ENCODE measurements around the gene CDK14. TPM values are rescaled to one million over a fixed set of nuclear protein-coding genes. Genes with fewer than 3 reads are reported as not detected.

CDK14 gene
- total and polyA plus RNA-seq, 2 of the 8 experiments (the other 6 are each of a cell fraction or from before 2014, with no cell fraction given): 5.5 to 47.3 TPM

- no peaks in the 10 kb centered on the region for H3K9me3 ChIP-seq (ENCODE audit: insufficient read depth in 2 of 2, low read depth in 1 of 2, low read length in 1 of 2)
- no peak overlapping the region for H2BK15ac ChIP-seq (ENCODE audit: low read length)
- H2BK12ac ChIP-seq (ENCODE audit: low read depth, low read length): no peak overlapping the region
- WGBS, 2 experiments (ENCODE audit: extremely low coverage in 1 of 2, insufficient coverage in 1 of 2, insufficient read length in 1 of 2, insufficient replicate concordance in 2 of 2, low coverage in 1 of 2, low lambda C conversion rate in 2 of 2, missing lambda C conversion rate in 1 of 2): 95% methylated on average over 1 of the region's 1 CpG; no CpG with 5 or more reads in 1 of the 2 experiments
- no peaks in the 10 kb centered on the region; a peak in 1 of 7 replicates for H3K27me3 ChIP-seq (replicated peaks in 1 of 4; ENCODE audit: control insufficient read depth in 3 of 4, extremely low read depth in 1 of 4, insufficient read depth in 3 of 4, low read length in 3 of 4)
- H4K91ac ChIP-seq (replicated peaks; ENCODE audit: insufficient read length, low read length): no peak overlapping the region
- no peak overlapping the region for H2BK20ac ChIP-seq (ENCODE audit: low read length)
- no peak overlapping the region for H3K27ac ChIP-seq (ENCODE audit: low read depth, low read length)
- POLR2A ChIA-PET (ENCODE audit: partially characterized antibody): no interaction called here
- no peak overlapping the region for H3K4ac ChIP-seq (replicated peaks; ENCODE audit: insufficient read length, low read depth, low read length)
- H3K23ac ChIP-seq (ENCODE audit: insufficient read length): no peak overlapping the region
- H3K9ac ChIP-seq (replicated peaks in 1 of 4; ENCODE audit: extremely low read depth in 1 of 4, low read depth in 3 of 4, low read length in 3 of 4): no peak overlapping the region
- no peak for DNase-seq (ENCODE audit: low read depth in 1 of 2, low spot score in 2 of 2)
- no peak overlapping the region for H2AK5ac ChIP-seq (ENCODE audit: low read depth, low read length)
- CTCF ChIA-PET (ENCODE audit: partially characterized antibody): interaction anchor here (3.4 kb wide), 1 partner anchor 9 kb away, joined by 13 read pairs; no protein-coding TSS in a partner anchor
- no peaks in the 10 kb centered on the region for H4K20me1 ChIP-seq (replicated peaks in 1 of 2; ENCODE audit: control insufficient read depth in 1 of 2, insufficient read depth in 2 of 2, low read length in 2 of 2)
- no peaks in the 10 kb centered on the region; a peak in 1 of 8 replicates for H3K36me3 ChIP-seq (ENCODE audit: control insufficient read depth in 2 of 4, insufficient read depth in 4 of 4, low read length in 3 of 4)
- no peak for FAIRE-seq
- no peak overlapping the region for H3K14ac ChIP-seq (ENCODE audit: insufficient read length)
- H4K8ac ChIP-seq (ENCODE audit: extremely low read depth, insufficient read depth, low read length): no peak overlapping the region
- H3K4me2 ChIP-seq (ENCODE audit: insufficient read depth in 1 of 2, low read depth in 2 of 2, low read length in 2 of 2): no peak overlapping the region; a peak in 1 of 4 replicates
- no peak overlapping the region for H2AFZ ChIP-seq (ENCODE audit: low read length)
- no peaks in the 10 kb centered on the region for H3K79me2 ChIP-seq (ENCODE audit: control insufficient read depth in 1 of 2, insufficient read depth in 2 of 2, low read length in 2 of 2)
- no peak overlapping the region for H2BK120ac ChIP-seq (replicated peaks; ENCODE audit: low read depth, low read length)
- H3K4me1 ChIP-seq (replicated peaks in 1 of 4; ENCODE audit: control insufficient read depth in 3 of 4, insufficient read depth in 4 of 4, low read length in 3 of 4): peaks cover 5 to 15% (median 13%) of the 10 kb centered on the region in 4 experiments; a peak in 6 of 7 replicates
- H3K23me2 ChIP-seq (ENCODE audit: low read depth, low read length): no peaks in the 10 kb centered on the region
- H3K18ac ChIP-seq (ENCODE audit: extremely low read depth, low read length): no peak overlapping the region
- no peak overlapping the region for H3K56ac ChIP-seq (replicated peaks; ENCODE audit: insufficient read length, low read depth, low read length)
- H2BK5ac ChIP-seq (ENCODE audit: low read depth, low read length): no peak overlapping the region
- no peak overlapping the region for H3K4me3 ChIP-seq (ENCODE audit: extremely low read depth in 1 of 4, insufficient read depth in 2 of 4, low read depth in 3 of 4, low read length in 4 of 4)
- H3K79me1 ChIP-seq (ENCODE audit: low read depth, low read length): no peaks in the 10 kb centered on the region; the same call in 1 of the 2 replicates
- H4K5ac ChIP-seq (ENCODE audit: insufficient read length, low read depth, low read length): no peak overlapping the region
- TF ChIP-seq BACH1 (IDR thresholded peaks at IDR 0.05; ENCODE audit: low read length) (no peak), SIX5 (IDR thresholded peaks at IDR 0.05; ENCODE audit: low read depth, low read length) (no peak), GTF2F1 (IDR thresholded peaks at IDR 0.05; ENCODE audit: borderline replicate concordance, low read depth, low read length) (no peak), BRCA1 (IDR thresholded peaks at IDR 0.05; ENCODE audit: low read depth, low read length) (no peak), GABPA (IDR thresholded peaks at IDR 0.05; ENCODE audit: borderline replicate concordance, insufficient read depth, low read length) (no peak), HDAC6 (IDR thresholded peaks at IDR 0.05; ENCODE audit: low read depth, low read length) (no peak), HDAC2 (IDR thresholded peaks at IDR 0.05; ENCODE audit: borderline replicate concordance in 1 of 2, low read depth in 2 of 2, low read length in 2 of 2) (no peak), CBX5 (IDR thresholded peaks at IDR 0.05; ENCODE audit: low read depth, low read length) (no peak), RBBP5 (IDR thresholded peaks at IDR 0.05; ENCODE audit: borderline replicate concordance, low read depth, low read length) (no peak)
Observed at GRCh38 chr7:91043186-91043585, 447.1 kb downstream of the CDK14 start.
